PC-9 (cell line): ENCODE data around the gene LIX1.

ENCODE experiments used
- EZH2 ChIP-seq: fragments of 200-600 bp; sonication (generic); IDR thresholded peaks from 2 replicates; pipeline ENCODE4 v1.8.0; 2017; ENCODE audit warnings: antibody characterized with exemption, low read depth
- TF ChIP-seq, protein P1 (sequence below): fragments of 200-600 bp; sonication (generic); conservative IDR thresholded peaks from 2 replicates; pipeline ENCODE4 v1.6.1; 2017; ENCODE audit warnings: mixed run types, antibody characterized with exemption, mild to moderate bottlenecking, moderate library complexity

DNA sequence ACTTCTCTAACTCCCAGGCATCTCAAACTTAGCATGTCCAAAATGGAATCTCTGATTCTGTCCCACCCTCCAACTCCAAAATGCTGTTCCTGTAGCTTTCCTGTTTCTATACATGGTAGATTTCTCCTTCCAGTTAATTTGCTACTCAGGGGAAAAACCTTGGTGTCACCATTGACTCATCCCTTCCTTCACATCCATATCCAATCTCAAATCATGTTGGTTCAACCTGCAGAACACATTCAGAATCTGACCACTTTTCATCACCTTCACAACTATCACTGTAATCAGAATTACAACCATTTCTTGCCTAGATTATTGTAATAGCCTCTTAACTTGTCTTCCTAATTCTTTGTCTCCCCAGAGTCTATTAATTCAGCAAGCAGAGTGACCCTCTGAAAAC lies 29.8 kb upstream of the LIX1 start:
- TF ChIP-seq, protein P1, sequence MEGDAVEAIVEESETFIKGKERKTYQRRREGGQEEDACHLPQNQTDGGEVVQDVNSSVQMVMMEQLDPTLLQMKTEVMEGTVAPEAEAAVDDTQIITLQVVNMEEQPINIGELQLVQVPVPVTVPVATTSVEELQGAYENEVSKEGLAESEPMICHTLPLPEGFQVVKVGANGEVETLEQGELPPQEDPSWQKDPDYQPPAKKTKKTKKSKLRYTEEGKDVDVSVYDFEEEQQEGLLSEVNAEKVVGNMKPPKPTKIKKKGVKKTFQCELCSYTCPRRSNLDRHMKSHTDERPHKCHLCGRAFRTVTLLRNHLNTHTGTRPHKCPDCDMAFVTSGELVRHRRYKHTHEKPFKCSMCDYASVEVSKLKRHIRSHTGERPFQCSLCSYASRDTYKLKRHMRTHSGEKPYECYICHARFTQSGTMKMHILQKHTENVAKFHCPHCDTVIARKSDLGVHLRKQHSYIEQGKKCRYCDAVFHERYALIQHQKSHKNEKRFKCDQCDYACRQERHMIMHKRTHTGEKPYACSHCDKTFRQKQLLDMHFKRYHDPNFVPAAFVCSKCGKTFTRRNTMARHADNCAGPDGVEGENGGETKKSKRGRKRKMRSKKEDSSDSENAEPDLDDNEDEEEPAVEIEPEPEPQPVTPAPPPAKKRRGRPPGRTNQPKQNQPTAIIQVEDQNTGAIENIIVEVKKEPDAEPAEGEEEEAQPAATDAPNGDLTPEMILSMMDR, result no peak
- no peak for TF ChIP-seq EZH2
